Caco-2 (cell line): ENCODE measurements around the gene FAM83F. TPM values are rescaled to one million over a fixed set of nuclear protein-coding genes. Genes with fewer than 3 reads are reported as not detected.

Experiments used
- BruUV-seq: library from RNA; stranded (reverse); fragments of 400-500 nt; replicated peaks from 2 replicates; lab custom pipeline; 2021; lab: Mats Ljungman, UMichigan
- CTCF ChIA-PET: fragments of 300-600 bp; sonication (Branson Sonifier 250); formaldehyde crosslinking; loops from one replicate; lab custom pipeline; 2022; ENCODE audit warnings: antibody characterized with exemption; lab: Charles Lee
- POLR2A ChIA-PET: fragments of 300-600 bp; sonication (Branson Sonifier 250); formaldehyde crosslinking; loops from one replicate; lab custom pipeline; 2022; ENCODE audit warnings: antibody characterized with exemption; lab: Charles Lee
- DNase-seq, 2 experiments: peaks; one replicate each; pipeline versions ENCODE4 v3.0.0 to v3.0.0-alpha.2; 2020 to 2022
- H3K27me3 ChIP-seq: replicated peaks from 2 replicates; pipeline ENCODE4 v1.6.0; 2011; ENCODE audit warnings: low read length; ENCODE audit not compliant: control insufficient read depth, insufficient read depth
- H3K36me3 ChIP-seq: 2 replicates; pipeline ENCODE4 v1.5.1; 2011; ENCODE audit warnings: low read length; ENCODE audit not compliant: control insufficient read depth, insufficient read depth
- H3K4me1 ChIP-seq: fragments of 250-450 bp; sonication (Bioruptor Pico); 2 replicates; pipeline ENCODE4 v1.5.1; 2020; ENCODE audit warnings: mild to moderate bottlenecking
- H3K4me3 ChIP-seq: 2 replicates; pipeline ENCODE4 v1.5.1; 2011; ENCODE audit warnings: low read depth, mild to moderate bottlenecking, control low read depth, low read length
- H3K9me3 ChIP-seq: fragments of 250-450 bp; sonication (Bioruptor Pico); 2 replicates; pipeline ENCODE4 v1.5.1; 2020; ENCODE audit warnings: mild to moderate bottlenecking, moderate library complexity
- H3K27ac Mint-ChIP-seq: one replicate; pipeline ENCODE4 v1.8.0; 2022; ENCODE audit warnings: mixed read lengths; ENCODE audit not compliant: unreplicated experiment
- H3K27me3 Mint-ChIP-seq: one replicate; pipeline ENCODE4 v1.8.0; 2022; ENCODE audit warnings: mixed read lengths; ENCODE audit not compliant: insufficient read depth, unreplicated experiment
- H3K36me3 Mint-ChIP-seq: one replicate; pipeline ENCODE4 v1.8.0; 2022; ENCODE audit warnings: mild to moderate bottlenecking, mixed read lengths; ENCODE audit not compliant: insufficient read depth, unreplicated experiment
- H3K4me1 Mint-ChIP-seq: one replicate; pipeline ENCODE4 v1.8.0; 2022; ENCODE audit warnings: low read depth, mixed read lengths; ENCODE audit not compliant: unreplicated experiment
- H3K4me3 Mint-ChIP-seq: one replicate; pipeline ENCODE4 v1.8.0; 2022; ENCODE audit warnings: mild to moderate bottlenecking, moderate library complexity, mixed read lengths; ENCODE audit not compliant: unreplicated experiment
- H3K9me3 Mint-ChIP-seq: one replicate; pipeline ENCODE4 v1.8.0; 2022; ENCODE audit warnings: mixed read lengths; ENCODE audit not compliant: unreplicated experiment
- CTCF ChIP-seq, 2 experiments: fragments of 200-600 bp in 1 of 2; IDR thresholded peaks; 1 replicate in 1 of 2; 2 replicates in 1 of 2; pipeline versions ENCODE4 v1.5.1 to v1.8.0; 2011 to 2022; ENCODE audit warnings: antibody characterized with exemption in 1 of 2, control low read depth in 1 of 2, inconsistent platforms in 1 of 2, low read depth in 1 of 2, low read length in 1 of 2, mild to moderate bottlenecking in 1 of 2, moderate library complexity in 1 of 2; ENCODE audit not compliant: insufficient read depth in 1 of 2, severe bottlenecking in 1 of 2, unreplicated experiment in 1 of 2
- intact Hi-C: fragments of 100-400 bp; cut with micrococcal nuclease; formaldehyde crosslinking; loops from one replicate; pipeline ENCODE4 v1.10.0; 2022; ENCODE audit not compliant: unreplicated experiment
- total RNA-seq: library from RNA; stranded (reverse); gene quantifications from 2 replicates; pipeline ENCODE4 v1.2.3, GENCODE V29; 2022

Gene FAM83F
- total RNA-seq, 1 experiment from 2014 or later, result 20.0 TPM

- peaks cover 7% of the 10 kb centered on the region for H3K36me3 Mint-ChIP-seq
- no peak for DNase-seq
These were observed 41.4 kb downstream of the FAM83F start for GRCh38 chr22:40036126-40036525.

GRCh38 chr22:40036591-40037225 lies 42.0 kb downstream of the FAM83F start:
- H3K9me3 ChIP-seq, result no peaks in the 10 kb centered on the region
- CTCF ChIA-PET, result interaction anchor here (0.6 to 1.9 kb wide), 11 partner anchors 12 to 508 kb away, joined by 3 to 13 read pairs (median 4); partner anchors contain the start of gene RPS19BP1
- H3K9me3 Mint-ChIP-seq, result no peaks in the 10 kb centered on the region
- no peaks in the 10 kb centered on the region for H3K27me3 ChIP-seq
- no TSS peak for BruUV-seq
- TF ChIP-seq CTCF (IDR thresholded peaks at IDR 0.05; ENCODE audit: insufficient read depth in 1 of 2, low read depth in 1 of 2, low read length in 1 of 2, severe bottlenecking in 1 of 2, unreplicated experiment in 1 of 2), result peak; percentile 80 to 87
- peaks cover 11% of the 10 kb centered on the region for H3K4me1 Mint-ChIP-seq
- peaks cover 5% of the 10 kb centered on the region for H3K27me3 Mint-ChIP-seq
- intact Hi-C loops, result loop anchor here (2.0 kb wide), 1 partner anchor 502 kb away; no protein-coding TSS in a partner anchor
- no peaks in the 10 kb centered on the region for H3K36me3 ChIP-seq
- peak; percentile 73 to 74 for DNase-seq
- H3K4me1 ChIP-seq, result no peaks in the 10 kb centered on the region
- POLR2A ChIA-PET, result interaction anchor here (0.6 kb wide), 1 partner anchor 632 kb away, joined by 4 read pairs; no protein-coding TSS in a partner anchor
- H3K27ac Mint-ChIP-seq, result no peak overlapping the region
- no peak overlapping the region for H3K4me3 ChIP-seq
- peaks cover 7% of the 10 kb centered on the region for H3K36me3 Mint-ChIP-seq
- H3K4me3 Mint-ChIP-seq, result no peak overlapping the region

More at GRCh38 chr22:40036126-40036525, 41.4 kb downstream of the FAM83F start:
- no peak for TF ChIP-seq CTCF (IDR thresholded peaks at IDR 0.05; ENCODE audit: insufficient read depth in 1 of 2, low read depth in 1 of 2, low read length in 1 of 2, severe bottlenecking in 1 of 2, unreplicated experiment in 1 of 2)
- H3K9me3 ChIP-seq, result no peaks in the 10 kb centered on the region
- BruUV-seq, result no TSS peak
- intact Hi-C loops, result loop anchor here (2.0 kb wide), 1 partner anchor 501 kb away; no protein-coding TSS in a partner anchor
- Mint-ChIP-seq H3K9me3 (no peaks in the 10 kb centered on the region), H3K27ac (no peak overlapping the region), H3K4me3 (no peak overlapping the region), H3K4me1 (peaks cover 11% of the 10 kb centered on the region), H3K27me3 (peaks cover 5% of the 10 kb centered on the region)
- ChIA-PET CTCF (interaction anchor here (0.6 to 1.9 kb wide), 11 partner anchors 8 to 507 kb away, joined by 3 to 13 read pairs (median 4); no protein-coding TSS in a partner anchor), POLR2A (no interaction called here)
- no peaks in the 10 kb centered on the region for H3K36me3 ChIP-seq
- H3K4me3 ChIP-seq, result no peak overlapping the region
- H3K27me3 ChIP-seq, result no peaks in the 10 kb centered on the region
- H3K4me1 ChIP-seq, result no peaks in the 10 kb centered on the region

- CTCF ChIA-PET, result interaction anchor here (0.6 to 1.9 kb wide), 9 partner anchors 13 to 508 kb away, joined by 3 to 13 read pairs (median 4); partner anchors contain the start of gene RPS19BP1
- BruUV-seq, result no TSS peak
These were observed 42.6 kb downstream of the FAM83F start for GRCh38 chr22:40037320-40037719.

More at GRCh38 chr22:40037320-40037719, 42.6 kb downstream of the FAM83F start:
- Histone ChIP-seq H3K4me1 (no peaks in the 10 kb centered on the region), H3K36me3 (no peaks in the 10 kb centered on the region), H3K9me3 (no peaks in the 10 kb centered on the region), H3K4me3 (no peak overlapping the region), H3K27me3 (no peaks in the 10 kb centered on the region)
- peaks cover 7% of the 10 kb centered on the region for H3K36me3 Mint-ChIP-seq
- H3K27me3 Mint-ChIP-seq, result peaks cover 5% of the 10 kb centered on the region
- no peaks in the 10 kb centered on the region for H3K9me3 Mint-ChIP-seq
- no peak for DNase-seq
- TF ChIP-seq CTCF (IDR thresholded peaks at IDR 0.05; ENCODE audit: insufficient read depth in 1 of 2, low read depth in 1 of 2, low read length in 1 of 2, severe bottlenecking in 1 of 2, unreplicated experiment in 1 of 2), result no peak
- peaks cover 11% of the 10 kb centered on the region for H3K4me1 Mint-ChIP-seq
- POLR2A ChIA-PET, result interaction anchor here (0.6 kb wide), 1 partner anchor 633 kb away, joined by 4 read pairs; no protein-coding TSS in a partner anchor
- H3K27ac Mint-ChIP-seq, result no peak overlapping the region
- H3K4me3 Mint-ChIP-seq, result no peak overlapping the region
- intact Hi-C loops, result loop anchor here (2.0 kb wide), 1 partner anchor 503 kb away; no protein-coding TSS in a partner anchor
